ENCODE measurements around the gene LRP8.

LRP8 gene

DNA sequence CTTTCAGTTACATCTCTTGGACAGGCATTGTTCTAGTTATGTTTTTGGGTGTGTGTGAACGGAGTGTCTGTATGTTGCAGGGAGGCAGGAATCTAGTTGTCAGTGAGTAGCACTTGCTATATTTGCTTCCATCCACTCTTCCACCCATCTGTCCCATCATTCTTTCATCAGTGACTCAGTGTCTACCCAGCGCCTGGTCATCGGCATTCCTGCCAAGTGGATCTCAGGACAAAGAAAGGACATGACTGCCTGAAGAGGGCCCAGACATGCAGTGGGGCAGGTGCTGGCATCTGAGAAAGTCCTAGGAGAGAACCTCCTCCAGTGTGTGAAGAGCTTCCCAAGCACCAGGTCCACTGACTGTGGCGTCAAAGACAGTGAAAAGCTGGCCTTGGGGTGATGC is 62.3 kb downstream of the LRP8 start:
- H3K27ac ChIP-seq, result no peak overlapping the region
- TF ChIP-seq, protein P1, sequence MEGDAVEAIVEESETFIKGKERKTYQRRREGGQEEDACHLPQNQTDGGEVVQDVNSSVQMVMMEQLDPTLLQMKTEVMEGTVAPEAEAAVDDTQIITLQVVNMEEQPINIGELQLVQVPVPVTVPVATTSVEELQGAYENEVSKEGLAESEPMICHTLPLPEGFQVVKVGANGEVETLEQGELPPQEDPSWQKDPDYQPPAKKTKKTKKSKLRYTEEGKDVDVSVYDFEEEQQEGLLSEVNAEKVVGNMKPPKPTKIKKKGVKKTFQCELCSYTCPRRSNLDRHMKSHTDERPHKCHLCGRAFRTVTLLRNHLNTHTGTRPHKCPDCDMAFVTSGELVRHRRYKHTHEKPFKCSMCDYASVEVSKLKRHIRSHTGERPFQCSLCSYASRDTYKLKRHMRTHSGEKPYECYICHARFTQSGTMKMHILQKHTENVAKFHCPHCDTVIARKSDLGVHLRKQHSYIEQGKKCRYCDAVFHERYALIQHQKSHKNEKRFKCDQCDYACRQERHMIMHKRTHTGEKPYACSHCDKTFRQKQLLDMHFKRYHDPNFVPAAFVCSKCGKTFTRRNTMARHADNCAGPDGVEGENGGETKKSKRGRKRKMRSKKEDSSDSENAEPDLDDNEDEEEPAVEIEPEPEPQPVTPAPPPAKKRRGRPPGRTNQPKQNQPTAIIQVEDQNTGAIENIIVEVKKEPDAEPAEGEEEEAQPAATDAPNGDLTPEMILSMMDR (conservative IDR thresholded peaks at IDR 0.05), result no peak

DNA sequence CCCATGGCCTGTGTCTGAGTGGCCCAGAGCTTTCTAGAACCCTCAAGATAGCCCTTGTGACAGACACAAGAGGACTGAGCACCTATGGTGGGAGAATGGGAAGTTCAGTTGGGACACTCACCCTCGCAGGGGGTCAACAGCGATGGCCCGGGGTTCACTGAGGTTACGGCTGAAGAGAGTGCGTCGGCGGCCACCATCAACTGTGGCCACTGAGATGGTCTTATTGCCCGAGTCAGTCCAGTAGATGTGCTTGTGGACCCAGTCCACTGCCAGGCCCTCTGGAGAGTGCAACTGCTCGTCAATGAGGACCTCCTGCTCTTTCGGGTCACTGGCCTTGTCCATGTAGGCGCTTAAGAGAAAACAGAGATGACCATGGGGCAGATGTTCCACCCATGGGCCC is 63.8 kb downstream of the LRP8 start:
- no peak overlapping the region for H3K27ac ChIP-seq
- TF ChIP-seq, protein P1 (conservative IDR thresholded peaks at IDR 0.05), result no peak

DNA sequence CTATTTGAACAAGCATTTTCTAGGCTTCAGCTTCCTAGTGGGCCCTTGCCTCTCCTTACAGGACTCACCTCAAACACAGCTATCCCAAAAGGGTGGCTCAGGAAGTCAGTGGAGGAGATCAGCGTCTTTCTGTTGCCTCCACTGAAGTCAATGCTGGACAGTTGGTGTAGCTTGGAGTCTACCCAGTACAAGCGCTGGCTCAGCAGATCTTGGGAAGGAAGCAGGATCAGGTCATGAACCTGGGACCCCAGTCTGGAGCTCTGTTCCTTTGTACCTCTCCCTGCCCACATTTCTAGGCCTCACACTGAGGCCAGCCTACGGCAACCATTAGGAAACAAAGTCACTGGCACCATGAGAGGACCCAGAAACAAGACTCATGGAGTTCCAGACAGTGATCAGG is 65.9 kb downstream of the LRP8 start:
- TF ChIP-seq, protein P1 (conservative IDR thresholded peaks at IDR 0.05), result no peak
- H3K27ac ChIP-seq, result no peak overlapping the region

DNA sequence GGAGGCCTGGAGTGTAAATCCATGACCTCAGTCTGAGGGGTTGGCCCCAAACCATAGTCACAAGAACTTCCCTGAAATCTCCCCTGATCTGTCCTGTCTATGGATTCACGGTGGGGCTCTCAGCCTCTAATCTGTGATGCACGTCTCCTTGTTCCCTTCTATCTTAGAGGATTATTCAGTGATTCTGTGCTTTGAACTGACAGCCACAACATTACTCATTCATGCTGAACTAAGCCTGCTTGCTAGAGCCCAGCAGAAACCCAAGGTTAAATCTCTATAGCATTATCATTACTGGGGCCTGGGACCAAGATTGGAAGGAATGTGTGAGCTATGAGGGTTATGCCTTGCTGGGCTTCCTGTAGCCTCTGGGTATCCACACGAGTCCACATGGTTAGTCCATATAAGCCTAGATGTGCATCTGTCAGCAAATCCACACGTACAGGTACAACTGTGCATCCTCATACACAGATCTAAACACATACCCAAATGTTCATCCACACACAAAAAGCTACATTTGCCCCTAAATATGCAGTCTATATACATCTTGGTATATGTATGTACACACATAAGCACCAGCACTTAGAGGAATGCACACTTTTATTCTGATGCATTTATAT is 67.1 kb downstream of the LRP8 start:
- no peak overlapping the region for H3K27ac ChIP-seq
- TF ChIP-seq, protein P1 (conservative IDR thresholded peaks at IDR 0.05), result no peak

DNA sequence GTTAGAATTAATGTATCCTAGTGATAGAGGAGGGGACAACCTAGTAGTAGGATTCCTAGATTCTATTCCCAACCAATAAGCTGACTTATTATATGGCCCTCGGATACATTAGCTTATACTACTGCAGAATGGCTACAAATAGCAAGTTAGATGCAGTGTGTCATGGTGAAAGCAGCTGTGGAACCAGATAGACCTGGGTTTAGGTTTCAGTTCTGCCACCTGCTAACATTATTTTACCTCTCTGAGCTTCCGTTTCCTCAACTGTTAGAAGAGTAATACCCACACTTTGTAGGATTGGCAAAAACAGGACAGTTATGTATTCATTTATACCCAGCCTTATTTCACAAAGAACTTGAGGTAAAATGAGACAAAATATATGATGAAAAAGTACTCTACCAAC is 67.9 kb downstream of the LRP8 start:
- TF ChIP-seq, protein P1 (conservative IDR thresholded peaks at IDR 0.05), result no peak
- no peak overlapping the region for H3K27ac ChIP-seq

DNA sequence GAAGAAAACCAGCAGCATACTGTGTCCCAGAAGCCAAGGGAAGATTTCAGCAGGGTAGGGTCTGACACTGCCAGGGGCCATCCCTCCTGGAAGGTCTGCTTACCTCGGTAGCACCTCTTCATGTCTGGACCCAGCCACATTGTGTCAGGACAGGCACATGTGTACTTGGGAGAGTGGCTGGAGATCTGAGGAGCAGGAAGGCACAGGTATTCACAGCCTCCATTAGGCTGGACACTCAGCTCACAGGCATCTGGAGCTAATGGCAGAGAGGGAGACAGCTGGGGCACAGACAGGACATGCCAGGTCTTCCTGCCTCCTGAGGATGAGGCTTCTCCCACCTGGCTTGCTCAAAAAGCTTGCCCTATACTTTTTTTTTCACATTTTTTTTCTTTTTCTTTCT is 69.7 kb downstream of the LRP8 start:
- peak overlapping the region; percentile 36 for H3K27ac ChIP-seq
- TF ChIP-seq, protein P1 (conservative IDR thresholded peaks at IDR 0.05), result no peak

DNA sequence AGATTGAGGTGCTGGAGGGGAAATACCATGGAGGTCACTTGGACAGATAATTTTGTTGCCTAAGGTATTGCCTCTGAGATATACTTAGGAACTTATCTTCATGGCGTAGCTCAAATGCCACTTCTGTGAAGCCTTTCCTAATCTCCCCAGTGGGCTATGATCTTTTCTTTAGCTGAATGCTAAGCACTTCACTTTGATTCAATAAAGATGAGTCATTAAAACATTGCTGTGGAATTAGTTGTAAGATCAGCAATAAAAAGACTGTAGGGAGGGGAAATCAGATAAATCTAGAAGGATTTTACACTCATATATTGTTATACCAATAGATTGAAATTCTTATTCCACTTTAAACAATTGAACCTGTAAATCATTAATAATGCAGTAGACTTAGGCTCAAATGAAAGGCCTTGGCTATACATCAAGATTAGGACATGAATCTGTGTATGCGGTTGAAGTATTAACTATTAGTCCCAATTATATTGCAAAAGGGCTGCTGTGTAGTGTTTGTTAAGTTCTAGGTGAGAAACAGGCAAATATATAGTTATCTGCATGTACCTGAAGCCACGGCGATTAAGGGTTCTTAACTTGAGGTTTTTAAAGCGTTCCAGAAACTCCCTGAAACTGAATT is 70.3 kb downstream of the LRP8 start:
- H3K27ac ChIP-seq, result peak overlapping the region; percentile 36

More for the DNA sequence above, 70.3 kb downstream of the LRP8 start:
- TF ChIP-seq, protein P1 (conservative IDR thresholded peaks at IDR 0.05), result no peak

Measured in VCaP (cell line).